Stimulated activated CD4-positive, alpha-beta T cell treated with anti-CD3 and anti-CD28 coated beads, Interleukin-1b, Interleukin-23, amount 100 ng/mL, for 1 hour (primary cell): Measurements from ENCODE around the gene PIGQ.

ENCODE experiments used
- DNase-seq, 2 donors: peaks; one replicate each; pipeline ENCODE4 v3.0.0-alpha.2; 2020; ENCODE audit warnings: low read depth in 2 of 2

PIGQ gene

GRCh38 chr16:606656-607307 lies 37.0 kb downstream of the PIGQ start:
- no peak for DNase-seq

- DNase-seq = no peak
Measured at GRCh38 chr16:608019-608418, 38.3 kb downstream of the PIGQ start.

- no peak for DNase-seq
Measured at GRCh38 chr16:609316-609715, 39.5 kb downstream of the PIGQ start.

- no peak for DNase-seq
Measured at GRCh38 chr16:609984-610383, 40.2 kb downstream of the PIGQ start.

GRCh38 chr16:610513-611381 lies 41.0 kb downstream of the PIGQ start:
- DNase-seq = peak in 1 of 2 donors; percentile 36

- no peak for DNase-seq
Measured at GRCh38 chr16:615122-615521, 45.4 kb downstream of the PIGQ start.

DNA sequence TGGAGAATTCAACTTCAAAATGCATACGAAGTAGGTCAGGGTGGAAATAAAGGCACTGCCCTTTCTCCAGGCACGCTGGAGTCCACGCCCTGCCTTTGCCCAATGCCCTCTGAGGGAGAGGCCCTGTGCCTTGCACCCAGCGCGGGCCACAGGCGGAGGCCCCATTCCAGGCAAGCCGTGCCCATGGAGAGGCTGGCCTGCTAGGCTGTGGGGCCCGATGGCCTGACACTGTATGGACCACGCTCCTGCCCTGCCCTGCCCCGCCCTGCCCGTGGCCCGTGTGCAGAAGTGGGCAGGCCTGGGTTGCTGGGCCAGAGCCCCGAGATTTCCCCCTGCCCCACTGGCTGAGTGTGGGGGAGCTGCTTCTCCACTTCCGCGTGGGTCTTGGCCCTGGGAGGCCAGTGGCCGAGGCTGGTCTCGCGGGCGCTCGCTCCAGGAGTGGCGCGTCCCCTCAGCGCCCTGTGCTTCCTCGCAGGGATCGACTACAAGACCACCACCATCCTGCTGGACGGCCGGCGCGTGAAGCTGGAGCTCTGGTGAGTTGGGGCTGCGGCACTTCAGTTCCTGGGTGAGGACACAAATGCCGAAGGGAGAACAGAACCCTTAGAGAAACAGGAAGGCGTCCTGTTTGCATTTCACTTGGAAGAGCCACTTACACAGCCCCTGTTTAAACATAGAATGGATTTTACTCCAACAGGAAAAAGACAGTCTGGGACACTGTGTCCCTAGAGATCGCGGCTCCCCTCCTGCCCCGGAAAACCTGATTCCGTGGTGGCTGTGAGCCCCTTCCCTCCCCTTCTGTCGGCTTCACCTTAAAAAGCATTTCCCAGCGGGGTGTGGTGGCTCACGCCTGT lies 47.2 kb downstream of the PIGQ start:
- no peak for DNase-seq

DNA sequence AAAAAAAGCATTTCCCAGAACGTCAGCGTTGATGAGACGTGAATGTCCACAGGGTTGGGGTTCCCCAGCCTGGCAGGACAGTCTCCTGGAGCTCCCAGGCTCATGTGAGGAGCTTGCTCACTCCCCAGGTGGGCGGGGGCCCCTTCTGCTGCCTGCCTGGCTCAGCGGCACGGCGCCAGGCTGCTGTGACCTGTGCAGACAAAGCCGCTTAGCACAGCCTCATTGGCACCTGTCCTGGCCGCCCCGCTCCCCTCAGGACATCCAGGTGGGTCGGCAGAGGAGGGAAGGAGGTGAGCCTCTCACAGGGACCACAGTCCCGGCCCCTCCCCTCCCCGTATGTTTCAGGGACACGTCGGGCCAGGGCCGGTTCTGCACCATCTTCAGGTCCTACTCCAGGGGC lies 48.1 kb downstream of the PIGQ start:
- no peak for DNase-seq

- no peak for DNase-seq
Measured at GRCh38 chr16:619476-620100, 49.8 kb downstream of the PIGQ start.

- DNase-seq = no peak
Measured at GRCh38 chr16:620700-621525, 51.1 kb downstream of the PIGQ start.

- no peak for DNase-seq
Measured at GRCh38 chr16:621526-622105, 51.8 kb downstream of the PIGQ start.

GRCh38 chr16:622920-623280 lies 53.1 kb downstream of the PIGQ start:
- DNase-seq = no peak

DNA sequence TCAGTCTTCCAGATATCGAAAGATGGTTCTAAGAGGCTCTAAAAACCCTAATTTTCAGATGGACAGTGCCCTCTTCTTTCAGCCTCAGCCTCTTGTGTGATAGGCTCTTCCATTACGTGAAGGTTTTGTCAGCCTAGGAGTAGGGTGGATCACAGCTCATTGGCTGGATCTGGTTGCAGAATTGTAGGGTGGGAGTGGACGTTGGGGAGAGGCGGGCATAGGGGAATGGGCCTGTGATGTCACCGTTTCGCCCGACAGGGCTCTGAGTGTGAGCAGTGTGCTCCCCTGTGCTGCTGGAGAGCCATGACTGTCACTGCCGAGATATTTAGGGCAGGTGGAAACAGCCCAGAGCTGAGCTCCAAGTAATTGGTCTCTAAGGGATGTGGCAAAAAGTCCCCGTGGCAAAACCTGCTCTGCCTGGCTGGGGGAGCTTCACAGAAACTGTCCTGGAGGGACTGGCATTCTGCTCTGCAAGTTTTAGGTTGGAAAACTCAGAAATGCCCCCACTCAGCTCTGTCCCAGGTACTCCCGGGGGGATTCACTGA lies 54.8 kb downstream of the PIGQ start:
- DNase-seq = no peak

DNA sequence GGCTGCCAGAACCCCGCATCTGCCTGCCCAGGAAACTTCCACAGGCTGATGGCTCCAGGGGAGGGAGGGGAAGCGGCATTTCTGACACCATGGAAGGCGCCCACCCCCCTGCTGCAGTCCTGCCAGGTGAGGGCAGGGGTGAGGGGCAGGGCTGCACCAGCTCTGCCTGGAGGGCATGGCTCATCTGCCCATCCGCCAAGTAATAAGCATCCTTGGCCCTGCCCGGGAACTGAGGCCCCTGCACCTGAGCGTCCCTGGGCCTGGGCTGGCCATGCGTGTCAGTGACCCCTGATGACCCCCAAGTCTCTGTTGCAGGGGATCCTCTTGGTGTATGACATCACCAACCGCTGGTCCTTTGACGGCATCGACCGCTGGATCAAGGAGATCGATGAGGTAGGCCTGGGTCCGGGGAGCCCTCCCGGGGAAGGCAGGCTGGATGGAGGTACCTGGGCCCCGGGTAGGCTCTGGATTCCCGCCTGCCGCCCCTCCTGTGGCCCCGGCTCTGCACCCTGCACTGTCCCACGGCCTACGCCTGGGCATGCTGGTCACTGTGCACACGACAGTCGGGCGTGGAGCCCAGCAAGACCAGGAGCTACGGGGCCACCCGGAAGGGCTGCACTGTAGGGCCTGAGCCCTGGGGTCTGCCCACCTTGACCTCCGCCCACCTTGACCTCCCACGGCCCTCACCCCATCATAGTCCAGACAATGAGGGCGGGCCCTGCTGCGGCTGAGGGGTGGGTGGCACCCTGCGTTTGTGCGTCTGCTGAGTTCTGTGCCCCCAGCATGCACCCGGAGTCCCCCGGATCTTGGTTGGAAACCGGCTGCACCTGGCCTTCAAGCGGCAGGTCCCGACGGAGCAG lies 55.6 kb downstream of the PIGQ start:
- DNase-seq = no peak

GRCh38 chr16:625977-626765 lies 56.4 kb downstream of the PIGQ start:
- no peak for DNase-seq

DNA sequence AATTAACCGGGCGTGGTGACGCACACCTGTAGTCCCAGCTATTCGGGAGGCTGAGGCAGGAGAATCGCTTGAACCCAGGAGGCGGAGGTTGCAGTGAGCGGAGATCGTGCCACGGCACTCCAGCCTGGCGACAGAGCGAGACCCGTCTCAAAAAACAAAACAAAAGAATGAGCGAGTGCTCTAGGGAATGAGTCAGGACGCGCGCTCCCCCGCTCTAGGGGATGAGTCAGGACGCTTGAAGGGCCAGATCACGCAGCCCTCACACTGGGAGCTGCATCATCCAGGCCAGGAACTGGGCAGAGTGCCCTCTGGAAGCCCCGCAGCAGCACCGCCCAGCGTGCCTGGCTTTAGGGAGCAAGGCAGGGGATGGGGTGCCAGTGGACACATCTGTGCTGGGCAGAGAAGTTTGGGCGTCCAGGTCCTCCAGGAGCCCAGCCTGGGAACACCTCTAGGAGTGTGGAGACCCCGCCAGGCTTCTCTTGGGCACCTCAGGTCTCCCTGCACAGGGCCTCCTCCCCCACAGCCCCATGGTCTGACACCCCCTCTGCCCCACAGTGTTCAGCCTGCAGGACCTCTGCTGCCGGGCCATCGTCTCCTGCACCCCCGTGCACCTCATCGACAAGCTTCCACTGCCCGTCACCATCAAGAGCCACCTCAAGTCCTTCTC lies 57.2 kb downstream of the PIGQ start:
- no peak for DNase-seq

DNA sequence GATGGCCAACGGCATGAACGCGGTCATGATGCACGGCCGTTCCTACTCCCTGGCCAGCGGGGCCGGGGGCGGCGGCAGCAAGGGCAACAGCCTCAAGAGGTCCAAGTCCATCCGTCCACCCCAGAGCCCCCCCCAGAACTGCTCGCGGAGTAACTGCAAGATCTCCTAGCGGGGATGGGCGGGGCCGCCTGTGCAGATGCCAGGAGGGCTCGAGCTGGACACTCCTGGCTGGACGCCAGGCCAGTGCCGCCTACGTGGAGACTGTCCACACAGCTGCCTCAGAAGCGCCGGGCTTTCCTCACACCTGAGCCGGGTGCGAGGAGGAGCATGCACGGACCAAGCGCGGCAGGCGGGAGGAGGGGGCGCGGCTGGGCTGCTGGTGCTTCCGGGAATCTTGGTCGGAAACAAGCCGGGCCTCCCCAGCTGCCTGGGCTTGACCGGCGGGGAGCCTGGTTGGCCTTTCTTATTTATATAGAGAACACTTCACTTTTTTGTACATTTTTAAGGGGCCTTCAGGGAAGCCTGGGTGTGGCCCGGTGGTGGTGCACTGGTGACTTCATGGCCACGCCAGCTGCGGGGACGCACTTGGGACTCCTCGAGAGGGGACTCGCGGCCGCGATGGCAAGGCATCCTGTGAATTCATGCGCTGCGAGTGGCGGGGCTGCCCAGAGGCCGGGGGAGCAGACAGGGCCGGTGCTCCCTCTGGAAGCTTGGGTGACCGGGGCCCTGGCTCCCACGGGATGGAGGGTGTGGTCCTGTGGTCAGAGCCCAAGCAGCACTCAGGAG lies 57.9 kb downstream of the PIGQ start:
- no peak for DNase-seq
